GM18520 (cell line): ENCODE results near the gene DMRT1.

ENCODE experiments used
- ATAC-seq: cut with Tn5 transposase; IDR thresholded peaks from one replicate; pipeline ENCODE4 v1.9.1; 2021; ENCODE audit not compliant: unreplicated experiment

Gene DMRT1

GRCh38 chr9:970151-970996, 128.9 kb downstream of the DMRT1 start:
- no peak for ATAC-seq

- no peak for ATAC-seq
Observed at GRCh38 chr9:971901-972500, 130.5 kb downstream of the DMRT1 start.

- ATAC-seq, result no peak
Observed at GRCh38 chr9:972501-973294, 131.2 kb downstream of the DMRT1 start.

GRCh38 chr9:973295-973834, 131.9 kb downstream of the DMRT1 start:
- ATAC-seq, result no peak

GRCh38 chr9:974031-974995, 132.8 kb downstream of the DMRT1 start:
- no peak for ATAC-seq

GRCh38 chr9:974996-975739, 133.7 kb downstream of the DMRT1 start:
- ATAC-seq, result no peak

- ATAC-seq, result no peak
Observed at GRCh38 chr9:975740-976257, 134.3 kb downstream of the DMRT1 start.

GRCh38 chr9:976258-976942, 134.9 kb downstream of the DMRT1 start, which contains the start of gene DMRT3:
DMRT3 (plus strand) TSS chr9:976655; CDS start chr9:977002, 347 bp downstream.
- no peak for ATAC-seq

- no peak for ATAC-seq
Observed at GRCh38 chr9:976943-977837, 135.7 kb downstream of the DMRT1 start.

- no peak for ATAC-seq
Observed at GRCh38 chr9:977838-978830, 136.6 kb downstream of the DMRT1 start.

- no peak for ATAC-seq
Observed at GRCh38 chr9:979983-980382, 138.5 kb downstream of the DMRT1 start.

GRCh38 chr9:980640-981039, 139.1 kb downstream of the DMRT1 start:
- no peak for ATAC-seq

GRCh38 chr9:981491-981898, 140.0 kb downstream of the DMRT1 start:
- no peak for ATAC-seq

- no peak for ATAC-seq
Observed at GRCh38 chr9:982394-983230, 141.1 kb downstream of the DMRT1 start.

- ATAC-seq, result no peak
Observed at GRCh38 chr9:994005-994404, 152.5 kb downstream of the DMRT1 start.

GRCh38 chr9:995192-995591, 153.7 kb downstream of the DMRT1 start:
- ATAC-seq, result no peak
